A549 (cell line): ENCODE results near the gene PARVB. TPM values are rescaled to one million over a fixed set of nuclear protein-coding genes. Genes with fewer than 3 reads are reported as not detected.

Source experiments
- ATAC-seq, 2 experiments: fragments of 200-7000 bp in 1 of 2; fragments of >200 bp in 1 of 2; cut with Nextera tagmentation in 1 of 2; cut with Tn5 transposase in 1 of 2; 3 replicates each; pipeline versions ENCODE4 v1.8.0 to v1.9.1; 2018 to 2020; ENCODE audit warnings: mild to moderate bottlenecking in 1 of 2, moderate library complexity in 1 of 2
- CTCF ChIA-PET: fragments of 300-600 bp; sonication (Branson Sonifier 250); formaldehyde crosslinking; extraction: SDS; loops from one replicate; lab custom pipeline; 2021; ENCODE audit warnings: antibody characterized with exemption, inconsistent platforms; lab: Yijun Ruan, JAX
- POLR2A ChIA-PET: fragments of 350-600 bp; formaldehyde crosslinking; extraction: SDS; loops from one replicate; lab custom pipeline; 2021; ENCODE audit warnings: antibody characterized with exemption, inconsistent platforms; lab: Yijun Ruan, JAX
- DNase-seq, 2 experiments: peaks; one replicate each; pipeline versions ENCODE4 v3.0.0 to v3.0.0-alpha.2; 2011 to 2016; ENCODE audit warnings: low read depth in 1 of 2, low spot score in 1 of 2
- FAIRE-seq: peaks from 2 replicates; lab custom pipeline; 2011; peaks lifted over from hg19 to GRCh38; lab: Jason Lieb, UNC
- H3K27ac ChIP-seq, 2 experiments: fragments of >200 bp; sonication (Bioruptor Twin); formaldehyde crosslinking; 3 replicates each; pipeline ENCODE4 v1.5.1; 2016 to 2017
- H3K4me1 ChIP-seq: fragments of >200 bp; sonication (Bioruptor Twin); formaldehyde crosslinking; 3 replicates; pipeline ENCODE4 v1.6.1; 2016
- H3K4me2 ChIP-seq: fragments of >200 bp; sonication (Bioruptor Twin); formaldehyde crosslinking; 3 replicates; pipeline ENCODE4 v1.6.1; 2016
- H3K4me3 ChIP-seq: fragments of >200 bp; sonication (Bioruptor Twin); formaldehyde crosslinking; 3 replicates; pipeline ENCODE4 v1.5.1; 2016
- H3K9me3 ChIP-seq: fragments of >200 bp; sonication (Bioruptor Twin); formaldehyde crosslinking; 3 replicates; pipeline ENCODE4 v1.6.1; 2016
- ATOH8 ChIP-seq: fragments of 250-450 bp; sonication (Bioruptor Pico); IDR thresholded peaks from 2 replicates; pipeline ENCODE4 v1.5.0; 2020; ENCODE audit warnings: low read depth, mild to moderate bottlenecking, moderate library complexity
- CBX2 ChIP-seq: fragments of 200-600 bp; sonication (generic); IDR thresholded peaks from 2 replicates; pipeline ENCODE4 v1.6.1; 2016; ENCODE audit warnings: low read depth, mild to moderate bottlenecking, borderline replicate concordance
- CHD4 ChIP-seq: fragments of 200-600 bp; sonication (generic); IDR thresholded peaks from 2 replicates; pipeline ENCODE4 v1.6.1; 2016; ENCODE audit warnings: antibody characterized with exemption, mild to moderate bottlenecking, borderline replicate concordance
- CTCF ChIP-seq: fragments of >200 bp; sonication (Bioruptor Twin); formaldehyde crosslinking; IDR thresholded peaks from 3 replicates; pipeline ENCODE4 v1.5.1; 2016
- EP300 ChIP-seq, 2 experiments: fragments of >200 bp; sonication (Bioruptor Twin); formaldehyde crosslinking; IDR thresholded peaks; 2 replicates in 1 of 2; 3 replicates in 1 of 2; pipeline ENCODE4 v1.6.1; 2016 to 2017
- FOSL2 ChIP-seq, 2 experiments: fragments of 450-650 bp in 1 of 2; fragments of >200 bp in 1 of 2; sonication (Bioruptor Twin) in 1 of 2; formaldehyde crosslinking; IDR thresholded peaks; 2 replicates each; pipeline versions ENCODE4 v1.5.0 to v1.6.1; 2016 to 2020; ENCODE audit warnings: mild to moderate bottlenecking in 1 of 2, moderate library complexity in 1 of 2
- FOXS1 ChIP-seq: fragments of 250-450 bp; sonication (Bioruptor Pico); IDR thresholded peaks from 2 replicates; pipeline ENCODE4 v1.5.0; 2020; ENCODE audit warnings: mild to moderate bottlenecking, moderate library complexity
- HEYL ChIP-seq: fragments of 250-450 bp; sonication (Bioruptor Pico); IDR thresholded peaks from 2 replicates; pipeline ENCODE4 v1.8.0; 2021; ENCODE audit warnings: mild to moderate bottlenecking, moderate library complexity
- HMGXB4 ChIP-seq: fragments of 250-450 bp; sonication (Bioruptor Pico); IDR thresholded peaks from 2 replicates; pipeline ENCODE4 v1.5.0; 2021; ENCODE audit warnings: mild to moderate bottlenecking, moderate library complexity, borderline replicate concordance
- HOXB5 ChIP-seq: fragments of 250-450 bp; sonication (Bioruptor Pico); IDR thresholded peaks from 2 replicates; pipeline ENCODE4 v1.5.0; 2020; ENCODE audit warnings: mild to moderate bottlenecking, moderate library complexity
- JUN ChIP-seq, 2 experiments: fragments of >200 bp; sonication (Bioruptor Twin); formaldehyde crosslinking; IDR thresholded peaks; 2 replicates in 1 of 2; 3 replicates in 1 of 2; pipeline ENCODE4 v1.6.1; 2016 to 2017
- JUNB ChIP-seq: fragments of >200 bp; sonication (Bioruptor Twin); formaldehyde crosslinking; IDR thresholded peaks from 2 replicates; pipeline ENCODE4 v1.6.1; 2016
- KDM1A ChIP-seq: fragments of 200-600 bp; sonication (generic); IDR thresholded peaks from 2 replicates; pipeline ENCODE4 v1.6.1; 2016; ENCODE audit warnings: low read depth, mild to moderate bottlenecking
- KDM5A ChIP-seq: fragments of 200-600 bp; sonication (generic); IDR thresholded peaks from 2 replicates; pipeline ENCODE4 v1.6.1; 2016; ENCODE audit warnings: antibody characterized with exemption, mild to moderate bottlenecking
- MAZ ChIP-seq: fragments of 150-350 bp; IDR thresholded peaks from 2 replicates; pipeline ENCODE4 v1.6.1; 2014; ENCODE audit warnings: antibody characterized with exemption, low read depth, low read length, borderline replicate concordance
- POLR2AphosphoS2 ChIP-seq: conservative IDR thresholded peaks from 2 replicates; pipeline ENCODE4 v1.6.1; 2012; ENCODE audit warnings: low read length, improper control_type of control experiment, inconsistent platforms
- RARB ChIP-seq: fragments of 250-450 bp; sonication (Bioruptor Pico); IDR thresholded peaks from 2 replicates; pipeline ENCODE4 v1.8.0; 2021; ENCODE audit warnings: mild to moderate bottlenecking, moderate library complexity
- RCOR1 ChIP-seq: fragments of 150-350 bp; IDR thresholded peaks from 2 replicates; pipeline ENCODE4 v1.6.1; 2014; ENCODE audit warnings: antibody characterized with exemption, low read length, low read depth
- RFX5 ChIP-seq: fragments of 450-650 bp; IDR thresholded peaks from 2 replicates; pipeline ENCODE4 v1.7.1; 2014; ENCODE audit warnings: antibody characterized with exemption, mild to moderate bottlenecking, moderate library complexity
- RNF2 ChIP-seq: fragments of 200-600 bp; sonication (generic); IDR thresholded peaks from 2 replicates; pipeline ENCODE4 v1.6.1; 2016; ENCODE audit warnings: low read depth, mild to moderate bottlenecking, antibody characterized with exemption, moderate library complexity, borderline replicate concordance
- SREBF2 ChIP-seq: fragments of 450-650 bp; IDR thresholded peaks from 2 replicates; pipeline ENCODE4 v1.6.1; 2014; ENCODE audit warnings: mild to moderate bottlenecking, moderate library complexity
- TP53 ChIP-seq: fragments of 250-450 bp; sonication (Bioruptor Pico); IDR thresholded peaks from 2 replicates; pipeline ENCODE4 v1.5.0; 2021; ENCODE audit warnings: mild to moderate bottlenecking, moderate library complexity
- ZC3H11A ChIP-seq: fragments of 450-650 bp; IDR thresholded peaks from 2 replicates; pipeline ENCODE4 v1.6.1; 2014; ENCODE audit warnings: antibody characterized with exemption, mild to moderate bottlenecking
- WGBS: methylation state at CpG from one replicate; pipeline ENCODE4 v1.1.6; 2017; ENCODE audit errors: missing lambda C conversion rate; 5-methylcytosine and 5-hydroxymethylcytosine counted together
- polyA plus RNA-seq, 4 experiments: library from polyadenylated mRNA; depleted of rRNA in 3 of 4; stranded (reverse); fragments of >200 nt; fragmentation: RNase III in 1 of 4; extraction: RNeasy Plus Mini Kit Qiagen cat#74134 plus additional on column Dnase treatment in 1 of 4; gene quantifications; 2 replicates in 3 of 4; 3 replicates in 1 of 4; pipeline ENCODE4 v1.2.3, GENCODE V29; 2011 to 2017

Gene PARVB
- polyA plus RNA-seq, 2 of the 4 experiments (the other 2 are of a cell fraction), result 28.3 to 33.5 TPM

GRCh38 chr22:43988116-43988820 is 35.8 kb upstream of the PARVB start:
- no peak for DNase-seq
- Histone ChIP-seq H3K27ac (no peak overlapping the region), H3K4me2 (no peak overlapping the region), H3K9me3 (no peaks in the 10 kb centered on the region), H3K4me3 (no peak overlapping the region), H3K4me1 (no peaks in the 10 kb centered on the region)
- 88% methylated on average over 8 of the region's 8 CpGs for WGBS
- TF ChIP-seq EP300 (IDR thresholded peaks at IDR 0.05) (no peak), HEYL (no peak), CTCF (no peak), HOXB5 (no peak), CBX2 (no peak), KDM1A (no peak), ZC3H11A (no peak)
- ATAC-seq, result no peak
- ChIA-PET POLR2A (no interaction called here), CTCF (interaction anchor here (0.6 to 2.0 kb wide), 3 partner anchors 94 to 637 kb away, joined by 3 to 6 read pairs (median 3); no protein-coding TSS in a partner anchor)
- FAIRE-seq, result no peak

- 93% methylated on average over 10 of the region's 10 CpGs for WGBS
- POLR2A ChIA-PET, result no interaction called here
- no peak overlapping the region for H3K4me3 ChIP-seq
- no peak for FAIRE-seq
- no peak for DNase-seq
- no peaks in the 10 kb centered on the region for H3K4me1 ChIP-seq
- no peak overlapping the region for H3K27ac ChIP-seq
- no peak overlapping the region for H3K4me2 ChIP-seq
- TF ChIP-seq TP53 (CRISPR knock-in tag) (no peak), RCOR1 (no peak), RFX5 (no peak), JUNB (no peak), RNF2 (no peak), SREBF2 (no peak), FOXS1 (no peak), KDM5A (no peak), FOSL2 (IDR thresholded peaks at IDR 0.05) (no peak), FOSL2 (CRISPR knock-in tag; IDR thresholded peaks at IDR 0.05) (no peak), JUN (IDR thresholded peaks at IDR 0.05) (no peak), HMGXB4 (CRISPR knock-in tag) (no peak), CHD4 (no peak), RARB (CRISPR knock-in tag) (no peak), MAZ (no peak), ATOH8 (CRISPR knock-in tag) (no peak), CBX2 (no peak), POLR2AphosphoS2 (no peak)
- TF ChIP-seq, all 56 proteins: peak for 0
- CTCF ChIA-PET, result interaction anchor here (0.6 to 7.9 kb wide), 2 partner anchors 94 to 636 kb away, joined by 3 to 166 read pairs; no protein-coding TSS in a partner anchor
- no peak for ATAC-seq
- H3K9me3 ChIP-seq, result no peaks in the 10 kb centered on the region
These were observed 35.1 kb upstream of the PARVB start for GRCh38 chr22:43988960-43989359.
